A673 (cell line): Measurements from ENCODE around the gene GRPEL2.

ENCODE experiments used
- EZH2 ChIP-seq: fragments of 200-600 bp; sonication (generic); IDR thresholded peaks from 2 replicates; pipeline ENCODE4 v1.6.1; 2017; ENCODE audit warnings: borderline replicate concordance, low read depth, mild to moderate bottlenecking, mixed read lengths, antibody characterized with exemption, low read length; ENCODE audit not compliant: poor library complexity, severe bottlenecking
- TF ChIP-seq, protein P1 (sequence below): fragments of 300-800, 200-600 bp; sonication (generic); conservative IDR thresholded peaks from 2 replicates; pipeline ENCODE4 v1.5.1; 2017; ENCODE audit warnings: low read depth, mild to moderate bottlenecking, antibody characterized with exemption, low read length, moderate library complexity, mixed read lengths

GRCh38 chr5:149345892-149346222 is 558 bp downstream of the GRPEL2 start:
- TF ChIP-seq, protein P1, sequence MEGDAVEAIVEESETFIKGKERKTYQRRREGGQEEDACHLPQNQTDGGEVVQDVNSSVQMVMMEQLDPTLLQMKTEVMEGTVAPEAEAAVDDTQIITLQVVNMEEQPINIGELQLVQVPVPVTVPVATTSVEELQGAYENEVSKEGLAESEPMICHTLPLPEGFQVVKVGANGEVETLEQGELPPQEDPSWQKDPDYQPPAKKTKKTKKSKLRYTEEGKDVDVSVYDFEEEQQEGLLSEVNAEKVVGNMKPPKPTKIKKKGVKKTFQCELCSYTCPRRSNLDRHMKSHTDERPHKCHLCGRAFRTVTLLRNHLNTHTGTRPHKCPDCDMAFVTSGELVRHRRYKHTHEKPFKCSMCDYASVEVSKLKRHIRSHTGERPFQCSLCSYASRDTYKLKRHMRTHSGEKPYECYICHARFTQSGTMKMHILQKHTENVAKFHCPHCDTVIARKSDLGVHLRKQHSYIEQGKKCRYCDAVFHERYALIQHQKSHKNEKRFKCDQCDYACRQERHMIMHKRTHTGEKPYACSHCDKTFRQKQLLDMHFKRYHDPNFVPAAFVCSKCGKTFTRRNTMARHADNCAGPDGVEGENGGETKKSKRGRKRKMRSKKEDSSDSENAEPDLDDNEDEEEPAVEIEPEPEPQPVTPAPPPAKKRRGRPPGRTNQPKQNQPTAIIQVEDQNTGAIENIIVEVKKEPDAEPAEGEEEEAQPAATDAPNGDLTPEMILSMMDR, result no peak
- TF ChIP-seq EZH2, result no peak
